OCI-LY7 (cell line): ENCODE measurements around the gene PRKCA. TPM values are rescaled to one million over a fixed set of nuclear protein-coding genes. Genes with fewer than 3 reads are reported as not detected.
"Not testable (repeated sequence)": the region's sequence is repeated elsewhere in the genome, so short reads cannot be mapped to it uniquely, and the experiment has no call there.

Experiments used
- BruUV-seq: library from RNA; stranded (reverse); fragments of 400-500 nt; replicated peaks from 2 replicates; lab custom pipeline; 2021; lab: Mats Ljungman, UMichigan
- CTCF ChIA-PET: fragments of 300-600 bp; sonication (Branson Sonifier 250); formaldehyde crosslinking; loops from one replicate; lab custom pipeline; 2022; ENCODE audit warnings: antibody characterized with exemption; ENCODE audit not compliant: unreplicated experiment; lab: Charles Lee
- POLR2A ChIA-PET: fragments of 300-600 bp; sonication (Branson Sonifier 250); formaldehyde crosslinking; loops from one replicate; lab custom pipeline; 2022; ENCODE audit warnings: antibody characterized with exemption; lab: Charles Lee
- DNase-seq: peaks from one replicate; pipeline ENCODE4 v3.0.0-alpha.2; 2015; ENCODE audit warnings: low spot score
- H2AFZ ChIP-seq: fragments of 200-600 bp; sonication (generic), shearing (Covaris generic); 2 replicates; pipeline ENCODE4 v1.6.1; 2014; ENCODE audit warnings: mild to moderate bottlenecking, antibody characterized with exemption, low read length, moderate library complexity
- H3K27ac ChIP-seq: fragments of 200-600 bp; sonication (generic); 2 replicates; pipeline ENCODE4 v1.5.1; 2014; ENCODE audit warnings: mixed run types, low read depth, mild to moderate bottlenecking, moderate library complexity, low read length, inconsistent platforms; ENCODE audit not compliant: poor library complexity, severe bottlenecking
- H3K36me3 ChIP-seq: fragments of 200-600 bp; sonication (generic); 2 replicates; pipeline ENCODE4 v1.6.1; 2014; ENCODE audit warnings: mild to moderate bottlenecking, antibody characterized with exemption, low read length, moderate library complexity, mixed read lengths; ENCODE audit not compliant: insufficient read depth
- H3K4me1 ChIP-seq: fragments of 200-600 bp; sonication (generic); 2 replicates; pipeline ENCODE4 v1.5.1; 2014; ENCODE audit warnings: mild to moderate bottlenecking, low read length; ENCODE audit not compliant: insufficient read depth, poor library complexity, severe bottlenecking
- H3K4me2 ChIP-seq: fragments of 200-600 bp; sonication (generic); 2 replicates; pipeline ENCODE4 v1.6.1; 2014; ENCODE audit warnings: mild to moderate bottlenecking, low read length
- H3K4me3 ChIP-seq: fragments of 200-600 bp; sonication (generic); 2 replicates; pipeline ENCODE4 v1.5.1; 2014; ENCODE audit warnings: mild to moderate bottlenecking, low read depth, low read length; ENCODE audit not compliant: poor library complexity, severe bottlenecking
- H3K79me2 ChIP-seq: fragments of 200-600 bp; sonication (generic); 2 replicates; pipeline ENCODE4 v1.6.1; 2016; ENCODE audit warnings: low read depth, mild to moderate bottlenecking, low read length, moderate library complexity, mixed read lengths; ENCODE audit not compliant: insufficient read depth
- H3K9me2 ChIP-seq: fragments of 200-600 bp; sonication (generic); 2 replicates; pipeline ENCODE4 v1.6.1; 2016; ENCODE audit warnings: mild to moderate bottlenecking, low read length, mixed read lengths; ENCODE audit not compliant: insufficient read depth
- H3K9me3 ChIP-seq: fragments of 200-600 bp; sonication (generic); 2 replicates; pipeline ENCODE4 v1.6.1; 2014; ENCODE audit warnings: mild to moderate bottlenecking, mixed run types, low read length, mixed read lengths
- H4K20me1 ChIP-seq: fragments of 200-600 bp; sonication (generic); 2 replicates; pipeline ENCODE4 v1.6.1; 2014; ENCODE audit warnings: mild to moderate bottlenecking, antibody characterized with exemption, low read length, moderate library complexity, mixed read lengths; ENCODE audit not compliant: insufficient read depth
- CTCF ChIP-seq: fragments of 200-600 bp; sonication (generic); conservative IDR thresholded peaks from 2 replicates; pipeline ENCODE4 v1.5.1; 2014; ENCODE audit warnings: mild to moderate bottlenecking, antibody characterized with exemption, low read length, moderate library complexity, mixed read lengths
- EZH2phosphoT487 ChIP-seq: fragments of 200-600 bp; sonication (generic); IDR thresholded peaks from 2 replicates; pipeline ENCODE4 v1.6.1; 2018; ENCODE audit warnings: low read depth, borderline replicate concordance, mild to moderate bottlenecking, mixed run types, antibody characterized with exemption, low read length, moderate library complexity, mixed read lengths
- intact Hi-C: fragments of 100-400 bp; cut with micrococcal nuclease; formaldehyde crosslinking; loops from one replicate; pipeline ENCODE4 v1.10.0; 2022; ENCODE audit not compliant: unreplicated experiment
- total RNA-seq, 2 experiments: library from RNA; depleted of rRNA in 1 of 2; stranded (reverse); fragments of >200 nt in 1 of 2; shearing (Covaris generic) in 1 of 2; gene quantifications; 2 replicates each; pipeline ENCODE4 v1.2.3, GENCODE V29; 2014 to 2022

Gene PRKCA
- total RNA-seq, 2 experiments from 2014 or later = 6.6 to 32.1 TPM

- Histone ChIP-seq H4K20me1 (no peaks in the 10 kb centered on the region), H2AFZ (no peak overlapping the region), H3K79me2 (no peaks in the 10 kb centered on the region), H3K4me1 (peaks cover 11% of the 10 kb centered on the region), H3K4me3 (no peak overlapping the region), H3K27ac (no peak overlapping the region), H3K9me2 (no peaks in the 10 kb centered on the region), H3K4me2 (no peak overlapping the region), H3K36me3 (no peaks in the 10 kb centered on the region), H3K9me3 (no peaks in the 10 kb centered on the region)
- TF ChIP-seq CTCF (no peak), EZH2phosphoT487 (no peak)
- no peak for DNase-seq
- POLR2A ChIA-PET = no interaction called here
- CTCF ChIA-PET = no interaction called here
- BruUV-seq = no TSS peak
- intact Hi-C loops = no loop called here
These were observed 418.2 kb downstream of the PRKCA start for GRCh38 chr17:66720567-66720966.

- Histone ChIP-seq H3K4me2 (no peak overlapping the region), H3K4me1 (peaks cover 8% of the 10 kb centered on the region), H2AFZ (no peak overlapping the region), H3K9me3 (no peaks in the 10 kb centered on the region), H3K36me3 (no peaks in the 10 kb centered on the region), H3K4me3 (no peak overlapping the region), H4K20me1 (no peaks in the 10 kb centered on the region), H3K79me2 (no peaks in the 10 kb centered on the region), H3K9me2 (no peaks in the 10 kb centered on the region), H3K27ac (no peak overlapping the region)
- CTCF ChIA-PET = no interaction called here
- intact Hi-C loops = no loop called here
- POLR2A ChIA-PET = no interaction called here
- no TSS peak for BruUV-seq
- DNase-seq = no peak
- TF ChIP-seq CTCF = no peak
- no peak for TF ChIP-seq EZH2phosphoT487
These were observed 419.9 kb downstream of the PRKCA start for GRCh38 chr17:66722341-66722740.

- H3K27ac ChIP-seq = no peak overlapping the region
- no peaks in the 10 kb centered on the region for H4K20me1 ChIP-seq
- POLR2A ChIA-PET = no interaction called here
- no peak for DNase-seq
- no peaks in the 10 kb centered on the region for H3K79me2 ChIP-seq
- no peak for TF ChIP-seq EZH2phosphoT487
- no peak for TF ChIP-seq CTCF
- H2AFZ ChIP-seq = no peak overlapping the region
- no peaks in the 10 kb centered on the region for H3K9me3 ChIP-seq
- CTCF ChIA-PET = no interaction called here
- no peaks in the 10 kb centered on the region for H3K9me2 ChIP-seq
- no peaks in the 10 kb centered on the region for H3K4me1 ChIP-seq
- no TSS peak for BruUV-seq
- no peak overlapping the region for H3K4me3 ChIP-seq
- intact Hi-C loops = no loop called here
- no peaks in the 10 kb centered on the region for H3K36me3 ChIP-seq
- H3K4me2 ChIP-seq = no peak overlapping the region
These were observed 422.3 kb downstream of the PRKCA start for GRCh38 chr17:66724581-66725341.

- H2AFZ ChIP-seq, H3K9me2 ChIP-seq, H3K4me2 ChIP-seq, H4K20me1 ChIP-seq, H3K9me3 ChIP-seq, DNase-seq, H3K4me3 ChIP-seq, H3K4me1 ChIP-seq, BruUV-seq, H3K79me2 ChIP-seq, H3K36me3 ChIP-seq, H3K27ac ChIP-seq, intact Hi-C loops: not testable (repeated sequence)
- ChIA-PET CTCF (interaction anchor here (0.7 kb wide), 1 partner anchor 11 kb away, joined by 3 read pairs; no protein-coding TSS in a partner anchor), POLR2A (interaction anchor here (0.6 kb wide), 1 partner anchor 715 kb away, joined by 3 read pairs; no protein-coding TSS in a partner anchor)
These were observed 423.0 kb downstream of the PRKCA start for GRCh38 chr17:66725438-66725837.
